Mucosa of rectum (tissue), 2 donors: ENCODE data around the gene CDKAL1.

ENCODE experiments used
- H3K27ac ChIP-seq, 2 donors: one replicate each; pipeline ENCODE4 v1.7.0; 2013; ENCODE audit warnings: inconsistent platforms in 2 of 2, low read depth in 2 of 2, low read length in 2 of 2
- H3K27me3 ChIP-seq, 2 donors: one replicate each; pipeline ENCODE4 v1.7.0; 2013; ENCODE audit warnings: low read length in 2 of 2; ENCODE audit not compliant: control insufficient read depth in 2 of 2, insufficient read depth in 2 of 2
- H3K36me3 ChIP-seq, 2 donors: one replicate each; pipeline ENCODE4 v1.7.0; 2013; ENCODE audit warnings: low read length in 2 of 2; ENCODE audit not compliant: control insufficient read depth in 2 of 2, insufficient read depth in 2 of 2
- H3K4me1 ChIP-seq, 2 donors: one replicate each; pipeline ENCODE4 v1.7.0; 2013; ENCODE audit warnings: low read length in 2 of 2, mild to moderate bottlenecking in 1 of 2; ENCODE audit not compliant: control insufficient read depth in 2 of 2, insufficient read depth in 2 of 2
- H3K4me3 ChIP-seq, 2 donors: one replicate each; pipeline ENCODE4 v1.7.0; 2013; ENCODE audit warnings: low read length in 2 of 2
- H3K9ac ChIP-seq, 2 donors: one replicate each; pipeline ENCODE4 v1.7.0; 2013; ENCODE audit warnings: low read length in 2 of 2, low read depth in 1 of 2, mild to moderate bottlenecking in 1 of 2
- H3K9me3 ChIP-seq, 2 donors: one replicate each; pipeline ENCODE4 v1.7.0; 2013; ENCODE audit warnings: low read length in 2 of 2; ENCODE audit not compliant: control insufficient read depth in 2 of 2
- donor health status: healthy.
- donor health status: Normal muscosa, but diverticular disease.

Gene CDKAL1

DNA sequence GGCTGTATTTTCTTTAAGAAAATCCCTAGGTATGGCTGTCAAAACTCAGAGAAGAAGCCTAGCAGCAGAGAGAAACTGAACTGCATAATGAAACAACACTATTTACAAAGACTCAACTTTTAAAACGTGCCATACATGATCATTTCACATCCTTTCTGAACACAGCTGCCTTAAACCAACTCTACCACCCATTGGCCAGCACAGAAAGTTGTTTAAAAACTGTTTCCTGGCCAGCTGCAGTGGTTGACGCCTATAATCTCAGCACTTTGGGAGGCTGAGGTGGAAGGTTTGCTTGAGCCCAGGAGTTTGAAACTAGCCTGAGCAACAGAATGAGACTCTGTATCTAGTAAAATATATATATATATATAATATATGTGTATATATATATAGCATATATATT is 722.9 kb downstream of the CDKAL1 start:
- Histone ChIP-seq H3K9ac (no peak overlapping the region), H3K4me3 (no peak overlapping the region), H3K36me3 (no peaks in the 10 kb centered on the region), H3K4me1 (no peaks in the 10 kb centered on the region), H3K9me3 (no peaks in the 10 kb centered on the region), H3K27ac (no peak overlapping the region), H3K27me3 (no peaks in the 10 kb centered on the region)

GRCh38 chr6:21258665-21259064 is 724.4 kb downstream of the CDKAL1 start:
- no peaks in the 10 kb centered on the region for H3K9me3 ChIP-seq
- no peak overlapping the region for H3K4me3 ChIP-seq
- no peak overlapping the region for H3K9ac ChIP-seq
- no peaks in the 10 kb centered on the region for H3K4me1 ChIP-seq
- H3K27me3 ChIP-seq = peaks cover 0 to 5% of the 10 kb centered on the region in 2 donors
- H3K27ac ChIP-seq = no peak overlapping the region
- no peaks in the 10 kb centered on the region for H3K36me3 ChIP-seq

GRCh38 chr6:21259660-21260059 is 725.4 kb downstream of the CDKAL1 start:
- Histone ChIP-seq H3K9ac (no peak overlapping the region), H3K4me1 (peaks cover 0 to 6% of the 10 kb centered on the region in 2 donors), H3K27ac (no peak overlapping the region), H3K36me3 (no peaks in the 10 kb centered on the region), H3K4me3 (no peak overlapping the region), H3K9me3 (no peaks in the 10 kb centered on the region), H3K27me3 (peaks cover 0 to 5% of the 10 kb centered on the region in 2 donors)

DNA sequence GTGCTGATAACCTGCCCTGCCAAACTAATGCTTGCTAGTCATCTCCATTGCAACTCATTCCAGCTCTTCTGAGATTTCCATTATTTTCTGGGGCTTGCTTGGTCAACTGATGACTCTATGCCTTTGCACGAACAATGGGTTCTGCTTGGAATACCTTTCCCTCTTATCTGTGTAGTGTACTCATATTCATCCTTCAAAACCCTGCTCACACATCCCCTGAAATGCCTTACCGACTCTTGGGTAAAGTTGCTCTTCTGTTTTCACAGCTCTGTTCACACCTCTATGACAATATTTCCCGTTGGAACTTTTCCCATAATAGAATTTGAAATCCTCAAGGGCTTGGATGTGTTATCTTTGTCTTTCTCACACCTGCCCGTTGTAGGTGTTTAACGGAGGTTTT is 728.2 kb downstream of the CDKAL1 start:
- peaks cover 0 to 5% of the 10 kb centered on the region in 2 donors for H3K27me3 ChIP-seq
- no peaks in the 10 kb centered on the region for H3K36me3 ChIP-seq
- no peak overlapping the region for H3K4me3 ChIP-seq
- H3K9ac ChIP-seq = no peak overlapping the region
- H3K9me3 ChIP-seq = no peaks in the 10 kb centered on the region
- no peak overlapping the region for H3K27ac ChIP-seq
- peaks cover 0 to 6% of the 10 kb centered on the region in 2 donors for H3K4me1 ChIP-seq

DNA sequence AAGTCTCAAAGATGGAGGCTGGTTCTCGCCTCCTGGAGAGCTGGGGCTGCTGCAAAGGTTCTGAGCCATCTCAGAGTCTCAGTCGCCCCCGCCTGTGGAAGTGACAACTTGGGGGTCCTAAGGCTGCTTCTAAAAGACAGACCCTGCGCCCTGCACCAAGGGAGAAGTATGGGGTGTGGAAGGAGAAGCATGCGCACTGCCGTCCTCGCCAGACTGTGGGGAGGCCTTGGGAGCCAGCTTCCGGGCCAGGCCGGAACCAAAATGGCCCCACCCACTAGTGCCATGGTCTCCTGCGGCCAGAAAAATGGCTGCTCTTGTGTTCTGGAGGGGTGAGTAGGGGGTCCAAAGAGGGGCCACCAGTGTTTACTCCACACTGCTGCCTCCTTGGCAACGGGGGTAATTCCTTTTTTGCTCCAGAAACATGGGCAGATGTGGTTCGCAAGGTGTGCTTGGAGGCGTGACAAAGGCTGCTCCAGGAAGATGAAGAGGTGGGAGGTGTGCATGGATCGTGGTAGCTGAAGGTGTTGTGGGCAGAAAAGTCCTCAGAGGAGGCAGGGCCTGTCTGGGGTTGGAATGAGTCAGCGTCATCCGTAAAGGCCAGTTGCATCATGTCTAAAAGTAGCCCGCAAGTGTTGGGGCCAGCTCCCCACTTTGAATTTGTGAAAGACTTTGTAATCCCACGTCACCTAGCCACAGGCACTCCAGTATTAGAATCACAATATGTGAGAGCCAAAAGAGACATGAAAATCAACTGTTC is 729.5 kb downstream of the CDKAL1 start:
- Histone ChIP-seq H3K27me3 (peaks cover 0 to 5% of the 10 kb centered on the region in 2 donors), H3K4me1 (peaks cover 0 to 6% of the 10 kb centered on the region in 2 donors), H3K9me3 (no peaks in the 10 kb centered on the region), H3K9ac (no peak overlapping the region), H3K27ac (no peak overlapping the region), H3K4me3 (no peak overlapping the region), H3K36me3 (no peaks in the 10 kb centered on the region)

GRCh38 chr6:21264288-21265033 is 730.2 kb downstream of the CDKAL1 start:
- Histone ChIP-seq H3K4me3 (no peak overlapping the region), H3K4me1 (peaks cover 0 to 6% of the 10 kb centered on the region in 2 donors), H3K27ac (no peak overlapping the region), H3K36me3 (no peaks in the 10 kb centered on the region), H3K9ac (no peak overlapping the region), H3K27me3 (peaks cover 0 to 5% of the 10 kb centered on the region in 2 donors), H3K9me3 (no peaks in the 10 kb centered on the region)

DNA sequence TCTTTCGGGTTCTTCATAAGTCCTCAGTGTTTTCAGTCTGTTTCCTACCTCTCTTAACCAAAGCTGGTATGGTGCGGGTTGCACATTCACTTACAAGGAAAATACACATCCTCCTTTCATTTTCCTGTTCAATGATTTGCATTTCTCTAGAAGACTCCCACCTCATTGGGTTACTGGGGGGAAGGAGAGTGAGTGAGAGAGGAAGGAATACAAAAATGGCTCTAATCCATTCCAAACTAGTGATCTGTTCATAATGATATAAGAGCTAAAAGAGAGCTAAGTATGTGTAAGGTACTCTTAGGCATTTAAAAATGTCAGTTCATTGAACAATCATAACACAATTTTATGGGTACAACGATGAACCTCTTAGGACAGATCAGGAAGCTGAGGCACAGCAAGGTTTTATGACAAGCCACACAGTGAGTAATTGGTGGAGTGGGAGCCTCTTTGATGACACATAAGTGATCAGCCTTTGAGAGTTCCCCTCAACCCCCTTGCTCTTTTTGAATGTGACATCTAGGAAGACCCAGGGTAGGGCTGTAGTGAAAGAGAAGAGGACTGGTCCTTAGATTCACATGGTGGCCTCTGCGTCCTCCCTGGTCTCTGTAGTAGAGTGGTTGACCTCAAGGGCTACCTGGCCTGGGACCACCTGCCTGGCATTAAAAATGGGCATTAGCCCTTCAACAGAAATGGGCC is 730.9 kb downstream of the CDKAL1 start:
- H3K4me3 ChIP-seq = no peak overlapping the region

GRCh38 chr6:21265730-21266044 is 731.4 kb downstream of the CDKAL1 start:
- H3K27me3 ChIP-seq = peaks cover 0 to 5% of the 10 kb centered on the region in 2 donors
- H3K36me3 ChIP-seq = no peaks in the 10 kb centered on the region
- no peak overlapping the region for H3K9ac ChIP-seq
- H3K9me3 ChIP-seq = no peaks in the 10 kb centered on the region
- peaks cover 0 to 6% of the 10 kb centered on the region in 2 donors for H3K4me1 ChIP-seq
- no peak overlapping the region for H3K4me3 ChIP-seq
- H3K27ac ChIP-seq = no peak overlapping the region

More for the DNA sequence above, 730.9 kb downstream of the CDKAL1 start:
- H3K4me1 ChIP-seq = peaks cover 0 to 6% of the 10 kb centered on the region in 2 donors
- H3K36me3 ChIP-seq = no peaks in the 10 kb centered on the region
- peaks cover 0 to 5% of the 10 kb centered on the region in 2 donors for H3K27me3 ChIP-seq
- H3K9me3 ChIP-seq = no peaks in the 10 kb centered on the region
- H3K9ac ChIP-seq = no peak overlapping the region
- no peak overlapping the region for H3K27ac ChIP-seq

GRCh38 chr6:21270636-21271201 is 736.5 kb downstream of the CDKAL1 start:
- no peaks in the 10 kb centered on the region for H3K27me3 ChIP-seq
- H3K36me3 ChIP-seq = no peaks in the 10 kb centered on the region
- H3K27ac ChIP-seq = no peak overlapping the region
- no peaks in the 10 kb centered on the region for H3K4me1 ChIP-seq
- H3K9ac ChIP-seq = no peak overlapping the region
- H3K4me3 ChIP-seq = no peak overlapping the region
- no peaks in the 10 kb centered on the region for H3K9me3 ChIP-seq
